Right lobe of liver (tissue), 4 donors: ENCODE results near the gene NUTM1.
"Not testable (repeated sequence)": the region's sequence is repeated elsewhere in the genome, so short reads cannot be mapped to it uniquely, and the experiment has no call there.

Source experiments
- POLR2A ChIP-seq: fragments of 450-650 bp; IDR thresholded peaks from one replicate; pipeline ENCODE4 v1.6.1; 2017; ENCODE audit warnings: antibody characterized with exemption, mild to moderate bottlenecking
- TF ChIP-seq, protein P1 (sequence below), 4 donors: fragments of 200-600 bp in 3 of 4; fragments of 450-650 bp in 1 of 4; IDR thresholded peaks; one replicate each; pipeline versions ENCODE4 v1.5.1 to v1.8.0; 2016 to 2022; ENCODE audit warnings: antibody characterized with exemption in 4 of 4, mild to moderate bottlenecking in 2 of 4
- donor health status: DM: no; HTN: no; CAD: no.
- donor health status: DM: no; HTN: no; CAD: no.
- donor health status: DM: no; HTN: yes; CAD: no.

DNA sequence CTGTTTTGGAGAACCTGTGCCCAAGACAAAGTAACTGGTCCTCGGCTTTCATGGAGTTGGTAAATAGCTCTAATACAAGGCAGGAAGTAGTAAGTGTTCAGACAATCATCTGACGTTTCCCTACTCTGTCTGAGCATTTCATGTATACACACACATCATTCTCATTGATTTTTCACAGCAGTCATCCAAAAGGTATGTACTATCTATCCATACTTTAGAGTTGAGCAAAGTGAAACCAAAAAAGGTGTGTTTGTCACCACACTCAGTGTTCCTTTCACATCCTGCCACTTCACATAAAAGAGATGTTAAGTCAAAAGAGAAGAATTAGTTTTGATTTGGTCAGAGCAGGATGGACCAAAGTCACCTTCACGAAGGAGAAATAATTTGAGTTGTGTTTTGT is 60.8 kb downstream of the NUTM1 start:
- TF ChIP-seq, protein P1, sequence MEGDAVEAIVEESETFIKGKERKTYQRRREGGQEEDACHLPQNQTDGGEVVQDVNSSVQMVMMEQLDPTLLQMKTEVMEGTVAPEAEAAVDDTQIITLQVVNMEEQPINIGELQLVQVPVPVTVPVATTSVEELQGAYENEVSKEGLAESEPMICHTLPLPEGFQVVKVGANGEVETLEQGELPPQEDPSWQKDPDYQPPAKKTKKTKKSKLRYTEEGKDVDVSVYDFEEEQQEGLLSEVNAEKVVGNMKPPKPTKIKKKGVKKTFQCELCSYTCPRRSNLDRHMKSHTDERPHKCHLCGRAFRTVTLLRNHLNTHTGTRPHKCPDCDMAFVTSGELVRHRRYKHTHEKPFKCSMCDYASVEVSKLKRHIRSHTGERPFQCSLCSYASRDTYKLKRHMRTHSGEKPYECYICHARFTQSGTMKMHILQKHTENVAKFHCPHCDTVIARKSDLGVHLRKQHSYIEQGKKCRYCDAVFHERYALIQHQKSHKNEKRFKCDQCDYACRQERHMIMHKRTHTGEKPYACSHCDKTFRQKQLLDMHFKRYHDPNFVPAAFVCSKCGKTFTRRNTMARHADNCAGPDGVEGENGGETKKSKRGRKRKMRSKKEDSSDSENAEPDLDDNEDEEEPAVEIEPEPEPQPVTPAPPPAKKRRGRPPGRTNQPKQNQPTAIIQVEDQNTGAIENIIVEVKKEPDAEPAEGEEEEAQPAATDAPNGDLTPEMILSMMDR (IDR thresholded peaks at IDR 0.05), result not testable (repeated sequence)
- TF ChIP-seq POLR2A, result not testable (repeated sequence)
